KG1 (cell line): ENCODE data around the gene ZFAND3.

Experiments
- DNase-seq: peaks from one replicate; lab custom pipeline; 2025; lab: John Stamatoyannopoulos, UW

The ZFAND3 gene

GRCh38 chr6:37827603-37828265 is 8.2 kb downstream of the ZFAND3 start:
- no peak for DNase-seq

- DNase-seq = no peak
These were observed 10.7 kb downstream of the ZFAND3 start for GRCh38 chr6:37830225-37830624.

- no peak for DNase-seq
These were observed 11.9 kb downstream of the ZFAND3 start for GRCh38 chr6:37831457-37831856.

GRCh38 chr6:37835923-37836322 is 16.4 kb downstream of the ZFAND3 start:
- DNase-seq = no peak

GRCh38 chr6:37838219-37838921 is 18.8 kb downstream of the ZFAND3 start:
- no peak for DNase-seq

- DNase-seq = no peak
These were observed 20.8 kb downstream of the ZFAND3 start for GRCh38 chr6:37840143-37840939.

GRCh38 chr6:37840940-37841300 is 21.4 kb downstream of the ZFAND3 start:
- no peak for DNase-seq

GRCh38 chr6:37845026-37845911 is 25.7 kb downstream of the ZFAND3 start:
- DNase-seq = no peak

GRCh38 chr6:37845930-37846329 is 26.4 kb downstream of the ZFAND3 start:
- DNase-seq = no peak

GRCh38 chr6:37847704-37848103 is 28.2 kb downstream of the ZFAND3 start:
- no peak for DNase-seq

- DNase-seq = no peak
These were observed 28.8 kb downstream of the ZFAND3 start for GRCh38 chr6:37848371-37848770.

- no peak for DNase-seq
These were observed 30.7 kb downstream of the ZFAND3 start for GRCh38 chr6:37850260-37850659.

GRCh38 chr6:37850728-37851285 is 31.3 kb downstream of the ZFAND3 start:
- no peak for DNase-seq

- DNase-seq = no peak
These were observed 32.5 kb downstream of the ZFAND3 start for GRCh38 chr6:37851997-37852524.

- DNase-seq = no peak
These were observed 36.8 kb downstream of the ZFAND3 start for GRCh38 chr6:37856285-37856684.

GRCh38 chr6:37858363-37858762 is 38.8 kb downstream of the ZFAND3 start:
- no peak for DNase-seq

GRCh38 chr6:37860226-37860839 is 40.8 kb downstream of the ZFAND3 start:
- DNase-seq = no peak

- no peak for DNase-seq
These were observed 41.9 kb downstream of the ZFAND3 start for GRCh38 chr6:37861452-37861851.

GRCh38 chr6:37862430-37862829 is 42.9 kb downstream of the ZFAND3 start:
- DNase-seq = no peak

- DNase-seq = no peak
These were observed 43.5 kb downstream of the ZFAND3 start for GRCh38 chr6:37862992-37863391.

GRCh38 chr6:37864250-37864649 is 44.7 kb downstream of the ZFAND3 start:
- no peak for DNase-seq
